CD4-positive, alpha-beta memory T cell (primary cell): ENCODE measurements around the gene ENO3. TPM values are rescaled to one million over a fixed set of nuclear protein-coding genes. Genes with fewer than 3 reads are reported as not detected.
A peak's percentile ranks its signal among the peaks of the same experiment; 100 is the strongest.

Experiments
- CTCF ChIA-PET: fragments of 350-600 bp; sonication (Branson Sonifier 250); formaldehyde crosslinking; loops from one replicate; lab custom pipeline; 2021; ENCODE audit warnings: inconsistent platforms; ENCODE audit not compliant: partially characterized antibody; lab: Charles Lee
- POLR2A ChIA-PET: fragments of 350-600 bp; sonication (Branson Sonifier 250); formaldehyde crosslinking; loops from one replicate; lab custom pipeline; 2021; ENCODE audit not compliant: partially characterized antibody; lab: Charles Lee
- DNase-seq, 5 donors: peaks; one replicate each; pipeline versions ENCODE4 v3.0.0 to v3.0.0-alpha.2; 2020 to 2022; ENCODE audit warnings: mixed read lengths in 1 of 5
- H3K27ac ChIP-seq: one replicate; pipeline ENCODE4 v1.7.0; 2013; ENCODE audit warnings: low read depth, low read length
- H3K27me3 ChIP-seq: 2 replicates; pipeline ENCODE4 v1.7.0; 2013; ENCODE audit warnings: mild to moderate bottlenecking, low read length, moderate library complexity; ENCODE audit not compliant: insufficient read depth
- H3K36me3 ChIP-seq: 2 replicates; pipeline ENCODE4 v1.7.0; 2013; ENCODE audit warnings: mild to moderate bottlenecking, low read length, moderate library complexity; ENCODE audit not compliant: insufficient read depth
- H3K4me1 ChIP-seq: 2 replicates; pipeline ENCODE4 v1.7.0; 2013; ENCODE audit warnings: mild to moderate bottlenecking, low read length, moderate library complexity; ENCODE audit not compliant: insufficient read depth
- H3K4me3 ChIP-seq, 2 donors: one replicate each; pipeline ENCODE4 v1.7.0; 2013; ENCODE audit warnings: low read length in 2 of 2, mild to moderate bottlenecking in 1 of 2
- H3K9me3 ChIP-seq, 2 donors: one replicate each; pipeline ENCODE4 v1.7.0; 2013; ENCODE audit warnings: low read length in 2 of 2, control low read depth in 1 of 2; ENCODE audit not compliant: control insufficient read depth in 1 of 2
- H3K27ac Mint-ChIP-seq, 7 donors: one replicate each; pipeline ENCODE4 v1.8.0; 2020 to 2021; ENCODE audit warnings: mixed read lengths in 7 of 7, mild to moderate bottlenecking in 6 of 7, inconsistent platforms in 3 of 7, moderate library complexity in 3 of 7
- H3K27me3 Mint-ChIP-seq, 2 donors: one replicate each; pipeline ENCODE4 v1.8.0; 2020 to 2021; ENCODE audit warnings: mixed read lengths in 2 of 2
- H3K36me3 Mint-ChIP-seq, 2 donors: one replicate each; pipeline ENCODE4 v1.8.0; 2020 to 2021; ENCODE audit warnings: mixed read lengths in 2 of 2, inconsistent platforms in 1 of 2, mild to moderate bottlenecking in 1 of 2
- H3K4me1 Mint-ChIP-seq, 4 donors: one replicate each; pipeline ENCODE4 v1.8.0; 2020 to 2021; ENCODE audit warnings: mixed read lengths in 4 of 4, mild to moderate bottlenecking in 1 of 4
- H3K4me3 Mint-ChIP-seq, 8 donors: one replicate each; pipeline ENCODE4 v1.8.0; 2020 to 2021; ENCODE audit warnings: mixed read lengths in 8 of 8, mild to moderate bottlenecking in 7 of 8, moderate library complexity in 6 of 8, inconsistent platforms in 3 of 8
- H3K9me3 Mint-ChIP-seq, 8 donors: one replicate each; pipeline ENCODE4 v1.8.0; 2020 to 2021; ENCODE audit warnings: mixed read lengths in 8 of 8, mild to moderate bottlenecking in 5 of 8, inconsistent platforms in 3 of 8, moderate library complexity in 1 of 8
- intact Hi-C: fragments of 100-400 bp; cut with micrococcal nuclease; formaldehyde crosslinking; loops from one replicate; pipeline ENCODE4 v1.15.1; 2023
- polyA plus RNA-seq, 2 donors: library from polyadenylated mRNA; unstranded; fragments of 300-500 nt; fragmentation: Illumina TruSeq; gene quantifications; one replicate each; pipeline ENCODE4 v1.2.3, GENCODE V29; 2021
- total RNA-seq, 2 experiments: library from RNA; stranded (reverse); gene quantifications; one replicate each; pipeline ENCODE4 v1.2.3, GENCODE V29; 2021

ENO3 gene
- total and polyA plus RNA-seq, 4 experiments from 2014 or later: 1.5 to 21.8 (median 9.3) TPM

DNA sequence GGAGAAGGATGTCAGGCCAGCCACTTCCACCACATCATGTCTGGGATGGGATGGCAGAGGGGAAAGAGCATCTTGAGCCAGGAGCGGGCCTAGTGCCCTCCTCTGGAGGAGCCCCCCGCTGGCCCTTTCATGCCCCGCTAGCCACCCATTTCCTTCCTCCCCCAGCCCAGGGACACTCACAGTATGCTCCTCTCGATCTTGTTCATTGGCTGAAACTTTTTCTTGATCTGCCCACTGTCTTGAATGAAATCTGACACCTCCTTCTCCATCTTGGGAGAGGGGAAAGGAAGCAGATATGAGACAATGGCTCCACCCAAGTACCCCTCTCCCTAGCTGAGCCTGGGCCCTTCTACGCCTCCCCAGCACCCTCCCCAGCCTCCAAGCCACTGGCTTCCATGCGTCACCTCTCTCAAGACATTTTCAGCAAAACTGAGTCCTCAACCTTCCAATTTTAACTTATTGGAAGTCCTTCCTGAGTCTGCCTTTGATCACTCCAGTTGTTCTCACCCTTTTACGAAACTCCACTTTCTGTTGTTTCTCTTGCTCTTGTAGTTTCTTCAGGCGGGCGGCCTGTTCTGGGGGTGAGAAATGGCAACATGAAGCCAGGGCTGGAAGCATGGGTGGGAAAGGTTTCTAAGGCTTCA, 9.5 kb downstream of the ENO3 start:
- H3K27me3 ChIP-seq: no peaks in the 10 kb centered on the region
- H3K9me3 Mint-ChIP-seq: no peaks in the 10 kb centered on the region
- no peak for DNase-seq
- no peak overlapping the region for H3K27ac ChIP-seq
- ChIA-PET CTCF (no interaction called here), POLR2A (interaction anchor here (27.9 kb wide), 1 partner anchor 14 kb away, joined by 973 read pairs; the partner anchor contains the start of genes ENO3, PFN1, RNF167 and SLC25A11)
- H3K27ac Mint-ChIP-seq: peak overlapping the region in 2 of 7 donors; percentile 24 to 29
- H3K4me1 Mint-ChIP-seq: peaks cover 8 to 18% (median 10%) of the 10 kb centered on the region in 4 donors
- H3K27me3 Mint-ChIP-seq: no peaks in the 10 kb centered on the region
- H3K4me1 ChIP-seq: no peaks in the 10 kb centered on the region
- no peak overlapping the region for H3K4me3 Mint-ChIP-seq
- no peaks in the 10 kb centered on the region for H3K9me3 ChIP-seq
- intact Hi-C loops: no loop called here
- no peak overlapping the region for H3K4me3 ChIP-seq
- H3K36me3 Mint-ChIP-seq: peaks cover 14 to 19% of the 10 kb centered on the region in 2 donors
- peaks cover 16% of the 10 kb centered on the region for H3K36me3 ChIP-seq

DNA sequence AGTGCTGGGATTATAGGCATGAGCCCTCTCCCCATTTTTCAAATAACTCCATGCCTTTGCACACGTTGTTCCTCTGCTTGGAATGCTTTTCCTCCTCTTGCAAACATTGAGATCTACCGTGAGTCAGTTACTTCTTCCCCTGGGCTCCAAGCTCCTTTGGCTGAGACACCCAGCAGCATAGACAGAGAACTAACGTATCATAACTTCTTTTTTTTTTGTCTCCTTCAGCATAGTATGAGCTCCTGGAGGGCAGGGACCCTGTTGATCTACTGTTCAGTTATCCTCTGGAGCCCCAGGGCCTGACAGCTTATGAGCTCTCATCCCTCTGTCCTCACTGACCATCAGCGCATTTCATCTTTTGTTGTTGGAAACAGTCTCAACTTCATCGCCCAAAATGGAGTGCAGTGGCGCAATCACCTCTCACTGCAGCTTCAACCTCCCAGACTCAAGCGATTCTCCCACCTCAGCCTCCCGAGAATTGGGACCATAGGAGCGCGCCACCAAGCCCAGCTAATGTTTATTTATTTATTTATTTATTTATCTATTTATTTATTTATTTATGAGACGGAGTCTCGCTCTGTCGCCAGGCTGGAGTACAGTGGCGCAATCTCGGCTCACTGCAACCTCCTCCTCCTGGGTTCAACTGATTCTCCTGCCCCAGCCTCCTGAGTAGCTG, 14.5 kb downstream of the ENO3 start:
- ChIA-PET POLR2A (interaction anchor here (0.5 to 27.9 kb wide), 6 partner anchors 8 to 113 kb away, joined by 3 to 973 read pairs (median 16); partner anchors contain the start of genes C17orf107, CAMTA2, ENO3 and PFN1), CTCF (interaction anchor here (1.3 to 2.5 kb wide), 6 partner anchors 10 to 57 kb away, joined by 3 to 24 read pairs (median 4); partner anchors contain the start of genes RNF167 and SLC25A11)
- no peaks in the 10 kb centered on the region for H3K9me3 ChIP-seq
- no peaks in the 10 kb centered on the region for H3K27me3 ChIP-seq
- Mint-ChIP-seq H3K36me3 (peaks cover 13 to 19% of the 10 kb centered on the region in 2 donors), H3K27me3 (no peaks in the 10 kb centered on the region), H3K4me3 (peak overlapping the region in 7 of 8 donors; percentile 11 to 66 (median 34)), H3K9me3 (no peaks in the 10 kb centered on the region), H3K4me1 (peaks cover 12 to 22% (median 16%) of the 10 kb centered on the region in 4 donors), H3K27ac (peak overlapping the region in 2 of 7 donors; percentile 39 to 73)
- H3K4me3 ChIP-seq: no peak overlapping the region
- peaks cover 4% of the 10 kb centered on the region for H3K36me3 ChIP-seq
- no peak overlapping the region for H3K27ac ChIP-seq
- no peak for DNase-seq
- H3K4me1 ChIP-seq: peaks cover 28% of the 10 kb centered on the region
- intact Hi-C loops: loop anchor here (5.0 kb wide), 1 partner anchor 33 kb away; the partner anchor contains the start of gene GP1BA

DNA sequence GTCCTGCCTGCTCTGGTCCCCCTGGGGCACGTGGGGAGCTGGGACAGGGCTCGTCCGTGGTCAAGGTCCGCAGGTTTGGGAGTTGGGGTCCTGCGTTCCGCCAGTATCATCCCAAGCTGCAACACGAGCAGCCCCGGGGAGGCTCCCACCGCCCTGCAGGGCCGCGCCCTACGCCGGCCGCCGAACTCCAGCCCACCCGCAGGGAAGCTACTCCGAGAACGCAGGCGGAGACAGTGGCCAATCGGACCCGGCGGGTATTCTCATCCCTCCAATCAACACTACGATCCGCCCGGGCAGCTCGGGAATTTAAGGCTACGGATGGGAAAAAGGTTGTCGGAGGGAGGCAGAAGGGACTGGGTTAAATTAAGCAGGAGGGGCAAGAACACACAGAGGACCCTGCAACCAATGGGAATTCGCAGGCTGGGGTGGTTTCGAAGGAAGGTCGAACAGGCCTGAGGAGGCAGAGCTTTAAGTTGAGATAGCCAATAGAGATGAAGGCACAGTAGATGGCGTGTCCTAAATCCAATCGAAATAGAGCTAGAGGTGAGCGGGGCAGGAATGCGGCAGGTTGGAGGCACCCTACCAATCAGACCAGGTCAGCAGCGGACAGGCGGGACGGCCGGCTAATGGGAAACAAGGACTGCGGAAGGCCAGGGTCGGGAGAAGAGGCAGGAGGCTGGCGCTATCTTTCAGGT, 16.1 kb downstream of the ENO3 start:
- Histone ChIP-seq H3K4me3 (peak overlapping the region; percentile 64 to 95), H3K27me3 (no peaks in the 10 kb centered on the region), H3K4me1 (peaks cover 28% of the 10 kb centered on the region), H3K36me3 (no peaks in the 10 kb centered on the region), H3K9me3 (no peaks in the 10 kb centered on the region), H3K27ac (peak overlapping the region; percentile 81)
- Mint-ChIP-seq H3K4me3 (peak overlapping the region in 1 of 8 donors; percentile 56), H3K9me3 (no peaks in the 10 kb centered on the region), H3K27ac (peak overlapping the region in 2 of 7 donors; percentile 81 to 85), H3K36me3 (peaks cover 20 to 23% of the 10 kb centered on the region in 2 donors), H3K27me3 (no peaks in the 10 kb centered on the region), H3K4me1 (peaks cover 16 to 27% (median 24%) of the 10 kb centered on the region in 4 donors)
- intact Hi-C loops: loop anchor here (1.0 to 5.0 kb wide), 10 partner anchors 13 to 257 kb away; partner anchors contain the start of genes ARRB2, CAMTA2, GP1BA and MED11
- ChIA-PET POLR2A (interaction anchor here (0.6 to 27.9 kb wide), 36 partner anchors 12 to 824 kb away, joined by 3 to 973 read pairs (median 6); partner anchors contain the start of genes C17orf107, CAMTA2, CHRNE and CYB5D2), CTCF (interaction anchor here (0.7 to 3.6 kb wide), 19 partner anchors 10 to 177 kb away, joined by 3 to 29 read pairs (median 7); partner anchors contain the start of genes CAMTA2, CHRNE, ENO3 and PFN1)
- peak; percentile 96 to 99 (median 98) for DNase-seq

DNA sequence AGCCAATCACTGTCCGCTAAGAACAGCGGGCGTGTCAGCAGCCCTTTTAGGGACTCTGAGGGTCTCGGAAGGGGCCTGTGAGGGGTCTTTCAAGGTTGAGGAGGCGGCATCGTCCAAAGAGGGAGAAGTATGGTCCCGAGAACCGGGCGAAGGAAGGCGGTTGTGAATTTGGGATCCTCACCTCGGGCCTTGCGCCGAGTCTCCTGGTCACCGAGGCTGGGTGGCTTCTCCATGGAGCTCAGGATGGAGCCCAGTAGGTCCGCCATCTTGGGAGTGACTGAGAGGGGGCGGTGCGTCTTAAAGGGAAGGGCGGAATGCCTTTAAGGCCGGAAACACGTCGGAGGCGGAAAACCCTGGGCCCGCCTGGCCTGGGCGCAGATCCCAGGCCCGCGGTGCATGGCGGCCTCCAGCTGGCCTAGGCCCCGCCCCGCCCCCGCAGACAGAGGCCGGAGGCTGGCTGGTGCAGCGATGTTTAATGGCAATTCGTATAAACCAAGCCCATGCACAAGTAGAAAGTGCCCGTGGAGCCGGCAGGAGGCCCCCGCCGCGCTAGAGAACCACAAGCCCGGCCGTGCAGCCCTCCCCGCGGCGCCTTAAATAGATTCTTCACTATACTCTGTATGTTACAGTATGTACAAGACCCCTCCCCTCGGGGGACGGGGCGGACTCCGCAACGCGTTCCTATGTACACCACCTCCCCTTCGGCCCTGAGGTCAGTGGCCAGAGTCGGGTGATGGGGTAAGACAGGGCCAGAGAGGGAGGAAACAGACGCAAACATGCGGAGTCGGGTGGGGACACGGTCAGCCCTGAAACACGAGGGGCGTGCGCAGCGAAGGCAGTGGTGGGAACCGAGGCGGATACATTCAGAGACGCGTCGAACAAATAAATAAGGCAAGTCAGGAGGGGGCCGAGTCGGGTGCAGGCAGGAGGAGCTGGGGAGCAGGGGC, 16.9 kb downstream of the ENO3 start, which contains the start of gene SPAG7:
TSS of gene SPAG7 (minus strand) at position 279 of the 947 bp plus-strand sequence. CDS start at position 266, 13 bp downstream.
- Histone ChIP-seq H3K27me3 (no peaks in the 10 kb centered on the region), H3K9me3 (no peaks in the 10 kb centered on the region), H3K36me3 (peaks cover 8% of the 10 kb centered on the region), H3K4me1 (peaks cover 28% of the 10 kb centered on the region), H3K4me3 (peak within 1 kb of the TSS; percentile 64 to 95), H3K27ac (peak within 1 kb of the TSS; percentile 81)
- Mint-ChIP-seq H3K36me3 (peaks cover 24% of the 10 kb centered on the region in 2 donors), H3K4me1 (peaks cover 16 to 27% (median 24%) of the 10 kb centered on the region in 4 donors), H3K9me3 (no peaks in the 10 kb centered on the region), H3K27me3 (no peaks in the 10 kb centered on the region), H3K27ac (peak within 1 kb of the TSS in 3 of 7 donors; percentile 77 to 85 (median 81)), H3K4me3 (peak within 1 kb of the TSS in 1 of 8 donors; percentile 56)
- peak; percentile 94 to 99 (median 97) for DNase-seq
- CTCF ChIA-PET: interaction anchor here (0.7 to 3.6 kb wide), 18 partner anchors 11 to 178 kb away, joined by 3 to 29 read pairs (median 9); partner anchors contain the start of genes CAMTA2, CHRNE, ENO3 and PFN1
- POLR2A ChIA-PET: interaction anchor here (0.6 to 27.9 kb wide), 38 partner anchors 11 to 825 kb away, joined by 3 to 973 read pairs (median 5); partner anchors contain the start of genes C17orf107, CAMTA2, CHRNE and CYB5D2
- intact Hi-C loops: loop anchor here (1.0 to 5.0 kb wide), 10 partner anchors 12 to 258 kb away; partner anchors contain the start of genes ARRB2, CAMTA2, GP1BA and MED11

DNA sequence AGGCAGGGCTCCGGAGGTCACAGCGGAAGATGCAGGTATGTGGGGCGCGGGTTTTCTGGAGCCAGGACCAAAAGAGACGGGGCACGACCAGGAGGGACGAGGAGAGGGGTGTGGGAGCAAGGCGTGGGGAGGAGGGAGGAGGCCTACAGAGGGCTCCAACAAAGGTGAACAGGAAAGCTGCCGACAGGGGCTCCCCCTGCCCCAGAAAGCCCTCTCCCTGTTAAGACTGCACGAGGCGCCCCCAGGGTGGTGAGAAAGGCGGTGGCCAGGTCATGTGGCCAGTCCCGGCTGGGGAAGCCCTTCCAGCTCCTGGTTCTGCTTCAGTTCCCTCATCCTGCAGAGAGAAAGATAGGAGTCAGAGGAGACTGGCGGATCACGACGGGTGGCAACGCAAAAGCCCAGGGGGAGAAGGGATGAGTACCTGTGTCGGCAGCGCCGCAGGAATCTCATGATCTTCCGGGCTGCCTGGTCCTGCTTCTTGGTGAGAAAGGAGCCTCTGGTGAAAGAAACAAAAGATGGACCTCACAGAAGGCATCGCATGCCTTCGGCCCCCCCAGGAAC, 17.6 kb downstream of the ENO3 start:
- H3K4me1 ChIP-seq: peaks cover 28% of the 10 kb centered on the region
- no peaks in the 10 kb centered on the region for H3K9me3 Mint-ChIP-seq
- no peaks in the 10 kb centered on the region for H3K27me3 Mint-ChIP-seq
- peaks cover 15% of the 10 kb centered on the region for H3K36me3 ChIP-seq
- intact Hi-C loops: loop anchor here (5.0 kb wide), 1 partner anchor 36 kb away; the partner anchor contains the start of gene GP1BA
- ChIA-PET POLR2A (interaction anchor here (1.0 to 27.9 kb wide), 14 partner anchors 11 to 447 kb away, joined by 3 to 973 read pairs (median 16); partner anchors contain the start of genes C17orf107, CAMTA2, CHRNE and ENO3), CTCF (interaction anchor here (1.3 to 3.6 kb wide), 9 partner anchors 12 to 94 kb away, joined by 4 to 29 read pairs (median 19); partner anchors contain the start of genes CAMTA2, CHRNE, ENO3 and RNF167)
- H3K27ac ChIP-seq: peak overlapping the region; percentile 81
- H3K4me3 ChIP-seq: peak overlapping the region; percentile 64 to 95
- H3K4me3 Mint-ChIP-seq: no peak overlapping the region
- H3K4me1 Mint-ChIP-seq: peaks cover 16 to 26% (median 24%) of the 10 kb centered on the region in 4 donors
- H3K27ac Mint-ChIP-seq: no peak overlapping the region
- DNase-seq: no peak
- H3K36me3 Mint-ChIP-seq: peaks cover 28 to 30% of the 10 kb centered on the region in 2 donors
- no peaks in the 10 kb centered on the region for H3K27me3 ChIP-seq
- no peaks in the 10 kb centered on the region for H3K9me3 ChIP-seq
